Astrocyte (in vitro differentiated cells and primary cell): ENCODE results near the gene HSF2.

Experiments used
- EZH2 ChIP-seq: IDR thresholded peaks from 2 replicates; pipeline ENCODE4 v1.6.1; 2012; ENCODE audit warnings: mild to moderate bottlenecking, low read length, inconsistent platforms; ENCODE audit not compliant: insufficient read depth
- TF ChIP-seq, protein P1 (sequence below): IDR thresholded peaks from 2 replicates; pipeline ENCODE4 v1.5.1; 2011; ENCODE audit warnings: low read depth, mild to moderate bottlenecking, inconsistent platforms, low read length, moderate library complexity; ENCODE audit not compliant: insufficient read depth

DNA sequence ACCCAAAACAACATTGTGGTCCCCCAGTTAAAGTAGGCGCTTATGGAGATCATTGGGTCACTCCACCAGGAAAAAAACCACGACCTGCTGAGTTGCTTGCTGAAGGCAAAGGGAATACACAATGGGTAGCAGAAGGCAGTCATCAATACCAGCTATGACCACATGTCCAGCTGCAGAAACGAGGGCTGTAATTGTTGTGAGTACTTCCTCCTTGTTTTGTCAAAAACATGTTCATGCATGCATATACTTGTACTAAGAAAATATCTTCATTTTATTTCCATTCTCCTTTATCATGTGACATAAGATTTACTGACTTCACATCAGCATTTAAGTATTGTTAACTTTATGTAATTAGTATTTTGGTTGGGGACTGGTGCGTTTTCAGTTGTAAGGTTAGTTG lies 55.2 kb downstream of the HSF2 start:
- TF ChIP-seq, protein P1, sequence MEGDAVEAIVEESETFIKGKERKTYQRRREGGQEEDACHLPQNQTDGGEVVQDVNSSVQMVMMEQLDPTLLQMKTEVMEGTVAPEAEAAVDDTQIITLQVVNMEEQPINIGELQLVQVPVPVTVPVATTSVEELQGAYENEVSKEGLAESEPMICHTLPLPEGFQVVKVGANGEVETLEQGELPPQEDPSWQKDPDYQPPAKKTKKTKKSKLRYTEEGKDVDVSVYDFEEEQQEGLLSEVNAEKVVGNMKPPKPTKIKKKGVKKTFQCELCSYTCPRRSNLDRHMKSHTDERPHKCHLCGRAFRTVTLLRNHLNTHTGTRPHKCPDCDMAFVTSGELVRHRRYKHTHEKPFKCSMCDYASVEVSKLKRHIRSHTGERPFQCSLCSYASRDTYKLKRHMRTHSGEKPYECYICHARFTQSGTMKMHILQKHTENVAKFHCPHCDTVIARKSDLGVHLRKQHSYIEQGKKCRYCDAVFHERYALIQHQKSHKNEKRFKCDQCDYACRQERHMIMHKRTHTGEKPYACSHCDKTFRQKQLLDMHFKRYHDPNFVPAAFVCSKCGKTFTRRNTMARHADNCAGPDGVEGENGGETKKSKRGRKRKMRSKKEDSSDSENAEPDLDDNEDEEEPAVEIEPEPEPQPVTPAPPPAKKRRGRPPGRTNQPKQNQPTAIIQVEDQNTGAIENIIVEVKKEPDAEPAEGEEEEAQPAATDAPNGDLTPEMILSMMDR = no peak
- no peak for TF ChIP-seq EZH2
